Measurements from ENCODE around the gene PPP3CA.

DNA sequence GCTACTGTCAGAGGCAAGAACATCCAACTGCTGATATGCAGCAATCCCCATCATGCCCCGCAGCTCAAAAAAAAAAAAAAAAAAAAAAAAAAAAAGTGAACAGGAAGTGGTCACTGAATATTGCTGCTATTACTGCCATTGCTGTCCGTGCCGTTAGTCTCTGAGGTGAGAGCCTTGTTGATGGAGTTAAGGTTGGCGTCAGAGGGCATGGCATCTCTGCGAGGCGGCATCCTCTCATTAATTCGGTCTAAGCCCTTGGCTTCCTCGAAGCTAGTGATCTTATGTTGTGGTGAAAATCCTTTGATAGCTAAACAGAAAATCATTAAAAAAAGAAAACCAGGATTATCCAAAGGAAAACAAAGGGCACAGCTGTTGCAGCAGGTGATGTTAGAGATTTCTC, 321.6 kb downstream of the PPP3CA start:
- TF ChIP-seq, protein P1, sequence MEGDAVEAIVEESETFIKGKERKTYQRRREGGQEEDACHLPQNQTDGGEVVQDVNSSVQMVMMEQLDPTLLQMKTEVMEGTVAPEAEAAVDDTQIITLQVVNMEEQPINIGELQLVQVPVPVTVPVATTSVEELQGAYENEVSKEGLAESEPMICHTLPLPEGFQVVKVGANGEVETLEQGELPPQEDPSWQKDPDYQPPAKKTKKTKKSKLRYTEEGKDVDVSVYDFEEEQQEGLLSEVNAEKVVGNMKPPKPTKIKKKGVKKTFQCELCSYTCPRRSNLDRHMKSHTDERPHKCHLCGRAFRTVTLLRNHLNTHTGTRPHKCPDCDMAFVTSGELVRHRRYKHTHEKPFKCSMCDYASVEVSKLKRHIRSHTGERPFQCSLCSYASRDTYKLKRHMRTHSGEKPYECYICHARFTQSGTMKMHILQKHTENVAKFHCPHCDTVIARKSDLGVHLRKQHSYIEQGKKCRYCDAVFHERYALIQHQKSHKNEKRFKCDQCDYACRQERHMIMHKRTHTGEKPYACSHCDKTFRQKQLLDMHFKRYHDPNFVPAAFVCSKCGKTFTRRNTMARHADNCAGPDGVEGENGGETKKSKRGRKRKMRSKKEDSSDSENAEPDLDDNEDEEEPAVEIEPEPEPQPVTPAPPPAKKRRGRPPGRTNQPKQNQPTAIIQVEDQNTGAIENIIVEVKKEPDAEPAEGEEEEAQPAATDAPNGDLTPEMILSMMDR (IDR thresholded peaks at IDR 0.05): no peak
- no peak for TF ChIP-seq POLR2A (IDR thresholded peaks at IDR 0.05)
